Measurements from ENCODE around the gene BAZ2B.

BAZ2B gene

GRCh38 chr2:159317392-159318088 lies 298.8 kb downstream of the BAZ2B start:
- DNase-seq (ENCODE audit: low read depth) = no peak

GRCh38 chr2:159307942-159308341 lies 308.4 kb downstream of the BAZ2B start:
- DNase-seq (ENCODE audit: low read depth) = no peak

- no peak for DNase-seq (ENCODE audit: low read depth)
Observed at GRCh38 chr2:159300586-159300985, 315.8 kb downstream of the BAZ2B start.

GRCh38 chr2:159298967-159299366 lies 317.4 kb downstream of the BAZ2B start:
- DNase-seq (ENCODE audit: low read depth) = no peak

- DNase-seq (ENCODE audit: low read depth) = no peak
Observed at GRCh38 chr2:159297042-159297707, 319.2 kb downstream of the BAZ2B start.

- no peak for DNase-seq (ENCODE audit: low read depth)
Observed at GRCh38 chr2:159292157-159292556, 324.2 kb downstream of the BAZ2B start.

- peak; percentile 82 for DNase-seq (ENCODE audit: low read depth)
Observed at GRCh38 chr2:159290289-159290907, 325.9 kb downstream of the BAZ2B start.

GRCh38 chr2:159287733-159288132 lies 328.6 kb downstream of the BAZ2B start:
- DNase-seq (ENCODE audit: low read depth) = no peak

- peak; percentile 52 for DNase-seq (ENCODE audit: low read depth)
Observed at GRCh38 chr2:159286709-159287441, 329.5 kb downstream of the BAZ2B start.

GRCh38 chr2:159285929-159286708 lies 330.2 kb downstream of the BAZ2B start, which contains the start of gene WDSUB1:
Gene WDSUB1, minus strand, starts transcription at chr2:159286703. Its CDS starts 3,634 bp downstream, at chr2:159283069.
- no peak for DNase-seq (ENCODE audit: low read depth)

GRCh38 chr2:159285433-159285832 lies 330.9 kb downstream of the BAZ2B start:
- DNase-seq (ENCODE audit: low read depth) = no peak

- no peak for DNase-seq (ENCODE audit: low read depth)
Observed at GRCh38 chr2:159283529-159283928, 332.8 kb downstream of the BAZ2B start.

- no peak for DNase-seq (ENCODE audit: low read depth)
Observed at GRCh38 chr2:159281002-159281401, 335.3 kb downstream of the BAZ2B start.

GRCh38 chr2:159279700-159280099 lies 336.6 kb downstream of the BAZ2B start:
- DNase-seq (ENCODE audit: low read depth) = no peak

- DNase-seq (ENCODE audit: low read depth) = no peak
Observed at GRCh38 chr2:159275111-159275510, 341.2 kb downstream of the BAZ2B start.

GRCh38 chr2:159272156-159272555 lies 344.2 kb downstream of the BAZ2B start:
- no peak for DNase-seq (ENCODE audit: low read depth)

GRCh38 chr2:159270744-159271379 lies 345.5 kb downstream of the BAZ2B start:
- no peak for DNase-seq (ENCODE audit: low read depth)
